ENCODE data around the gene GCN1. TPM values are rescaled to one million over a fixed set of nuclear protein-coding genes. Genes with fewer than 3 reads are reported as not detected.

The GCN1 gene
- total RNA-seq, 1 donor from 2014 or later = 155 TPM

DNA sequence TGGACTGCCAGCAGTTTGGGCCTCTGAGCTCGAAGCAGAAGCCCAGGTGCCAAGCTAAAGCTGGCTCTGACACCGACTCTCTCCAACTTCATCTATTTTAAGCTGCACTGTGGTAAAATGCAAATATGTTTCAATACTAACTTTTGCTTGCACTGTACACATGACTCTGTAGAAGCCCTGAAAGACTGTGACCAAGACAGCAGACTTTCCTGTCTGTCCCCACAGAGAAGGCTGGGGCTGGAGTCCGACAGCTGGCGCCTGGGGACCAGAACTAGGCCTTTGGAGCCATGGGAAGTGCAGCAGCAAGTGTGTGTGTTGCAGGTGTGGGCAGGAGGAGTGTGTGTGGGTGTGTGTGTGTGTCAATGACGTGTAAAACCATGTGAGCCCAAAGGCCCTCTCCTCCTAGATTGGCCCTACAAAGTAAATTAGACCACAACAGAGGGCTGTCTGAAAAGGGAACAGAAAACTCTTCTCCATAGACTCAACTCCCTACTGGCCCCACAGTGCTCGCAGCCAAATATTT is 61.6 kb downstream of the GCN1 start:
- CTCF ChIA-PET = interaction anchor here (1.5 to 1.6 kb wide), 2 partner anchors 13 to 16 kb away, joined by 4 to 6 read pairs; partner anchors contain the start of gene RAB35
- H3K9me3 Mint-ChIP-seq = no peaks in the 10 kb centered on the region
- TF ChIP-seq, protein P1, sequence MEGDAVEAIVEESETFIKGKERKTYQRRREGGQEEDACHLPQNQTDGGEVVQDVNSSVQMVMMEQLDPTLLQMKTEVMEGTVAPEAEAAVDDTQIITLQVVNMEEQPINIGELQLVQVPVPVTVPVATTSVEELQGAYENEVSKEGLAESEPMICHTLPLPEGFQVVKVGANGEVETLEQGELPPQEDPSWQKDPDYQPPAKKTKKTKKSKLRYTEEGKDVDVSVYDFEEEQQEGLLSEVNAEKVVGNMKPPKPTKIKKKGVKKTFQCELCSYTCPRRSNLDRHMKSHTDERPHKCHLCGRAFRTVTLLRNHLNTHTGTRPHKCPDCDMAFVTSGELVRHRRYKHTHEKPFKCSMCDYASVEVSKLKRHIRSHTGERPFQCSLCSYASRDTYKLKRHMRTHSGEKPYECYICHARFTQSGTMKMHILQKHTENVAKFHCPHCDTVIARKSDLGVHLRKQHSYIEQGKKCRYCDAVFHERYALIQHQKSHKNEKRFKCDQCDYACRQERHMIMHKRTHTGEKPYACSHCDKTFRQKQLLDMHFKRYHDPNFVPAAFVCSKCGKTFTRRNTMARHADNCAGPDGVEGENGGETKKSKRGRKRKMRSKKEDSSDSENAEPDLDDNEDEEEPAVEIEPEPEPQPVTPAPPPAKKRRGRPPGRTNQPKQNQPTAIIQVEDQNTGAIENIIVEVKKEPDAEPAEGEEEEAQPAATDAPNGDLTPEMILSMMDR (IDR thresholded peaks at IDR 0.05) = no peak
- H3K4me3 Mint-ChIP-seq = peak overlapping the region; percentile 33
- POLR2A ChIA-PET = interaction anchor here (0.6 to 3.2 kb wide), 9 partner anchors 11 to 158 kb away, joined by 3 to 21 read pairs (median 5); partner anchors contain the start of genes RAB35 and RPLP0
- peak overlapping the region; percentile 80 for H3K27ac Mint-ChIP-seq
- peaks cover 90% of the 10 kb centered on the region for H3K36me3 Mint-ChIP-seq (ENCODE audit: low read depth)
- intact Hi-C loops (cut with micrococcal nuclease) = loop anchor here (1.0 to 2.0 kb wide), 2 partner anchors 14 to 22 kb away; no protein-coding TSS in a partner anchor
- H3K4me1 Mint-ChIP-seq = peaks cover 28% of the 10 kb centered on the region
- DNase-seq = peak; percentile 22
- H3K27me3 Mint-ChIP-seq = no peaks in the 10 kb centered on the region
- peak; percentile 81 for ATAC-seq (ENCODE audit: low read depth)

DNA sequence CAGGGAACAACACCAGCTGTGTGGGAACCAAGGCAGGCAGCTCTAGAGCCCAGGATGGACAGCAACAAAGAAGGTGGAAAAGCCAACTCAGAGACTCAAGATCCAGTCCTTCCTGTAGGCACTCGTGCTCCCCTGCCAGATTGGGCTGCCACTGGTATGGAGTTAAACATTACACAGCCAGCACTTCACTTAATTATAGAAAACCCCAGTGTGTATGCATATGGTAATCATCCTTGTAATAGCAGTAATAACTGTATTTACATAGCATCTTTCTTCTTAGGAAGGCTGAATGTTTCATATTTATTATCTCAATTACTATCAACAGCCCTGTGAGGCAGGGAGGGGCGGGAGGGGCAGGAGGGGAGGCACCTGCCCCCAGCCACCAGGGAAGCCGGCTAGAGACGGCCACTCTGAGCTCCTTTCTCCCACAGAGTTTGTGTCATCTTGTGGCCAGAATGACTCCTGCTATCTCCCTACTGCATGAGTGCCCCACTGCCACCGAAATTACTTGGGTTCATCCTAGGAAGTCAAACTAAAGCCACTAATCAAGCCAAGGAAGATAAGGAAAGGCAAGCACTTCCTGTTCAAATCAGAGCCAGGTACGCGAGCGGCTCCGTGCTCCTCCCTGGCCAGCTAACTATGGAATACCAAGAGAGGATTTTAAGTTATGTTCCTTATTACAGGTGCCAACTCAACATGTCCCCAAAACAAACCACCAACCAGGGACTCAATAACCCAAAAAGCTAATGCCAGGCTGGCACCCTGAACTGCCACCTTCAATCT is 62.3 kb downstream of the GCN1 start:
- no peaks in the 10 kb centered on the region for H3K27me3 Mint-ChIP-seq
- H3K9me3 Mint-ChIP-seq = no peaks in the 10 kb centered on the region
- peaks cover 90% of the 10 kb centered on the region for H3K36me3 Mint-ChIP-seq (ENCODE audit: low read depth)
- ATAC-seq (ENCODE audit: low read depth) (no peak), DNase-seq (no peak)
- ChIA-PET CTCF (interaction anchor here (1.5 to 1.6 kb wide), 2 partner anchors 12 to 16 kb away, joined by 4 to 6 read pairs; partner anchors contain the start of gene RAB35), POLR2A (interaction anchor here (0.6 to 3.2 kb wide), 10 partner anchors 10 to 159 kb away, joined by 3 to 21 read pairs (median 4); partner anchors contain the start of genes RAB35 and RPLP0)
- H3K27ac Mint-ChIP-seq = peak overlapping the region; percentile 80
- peaks cover 28% of the 10 kb centered on the region for H3K4me1 Mint-ChIP-seq
- intact Hi-C loops (cut with micrococcal nuclease) = loop anchor here (2.0 kb wide), 1 partner anchor 21 kb away; no protein-coding TSS in a partner anchor
- H3K4me3 Mint-ChIP-seq = peak overlapping the region; percentile 33
- TF ChIP-seq, protein P1 (IDR thresholded peaks at IDR 0.05) = no peak

DNA sequence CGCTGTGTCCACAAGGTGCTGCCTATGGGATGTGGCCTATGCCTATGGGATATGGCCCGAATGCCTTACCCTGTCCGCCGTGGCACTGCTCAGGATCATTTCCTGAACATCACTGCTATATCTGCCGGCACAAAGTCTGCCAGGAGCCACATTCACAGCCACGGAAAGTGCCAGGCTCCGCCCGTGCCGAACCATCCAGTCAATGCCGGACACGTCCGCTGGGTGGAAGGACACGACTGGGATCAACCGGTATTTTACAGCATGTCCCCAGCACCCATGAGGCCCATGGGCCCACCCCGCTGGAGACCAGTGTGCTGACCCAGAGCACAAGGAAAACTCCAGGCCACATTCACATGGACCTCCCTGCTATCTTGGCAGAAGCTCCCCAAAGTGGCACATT is 63.4 kb downstream of the GCN1 start:
- Mint-ChIP-seq H3K9me3 (no peaks in the 10 kb centered on the region), H3K27me3 (no peaks in the 10 kb centered on the region), H3K4me1 (peaks cover 29% of the 10 kb centered on the region), H3K4me3 (no peak overlapping the region), H3K27ac (no peak overlapping the region), H3K36me3 (ENCODE audit: low read depth) (peaks cover 88% of the 10 kb centered on the region)
- DNase-seq = no peak
- intact Hi-C loops (cut with micrococcal nuclease) = no loop called here
- ChIA-PET POLR2A (interaction anchor here (0.7 to 3.2 kb wide), 3 partner anchors 12 to 70 kb away, joined by 3 to 21 read pairs (median 13); partner anchors contain the start of genes RAB35 and RPLP0), CTCF (interaction anchor here (1.6 kb wide), 1 partner anchor 14 kb away, joined by 4 read pairs; the partner anchor contains the start of gene RAB35)
- ATAC-seq (ENCODE audit: low read depth) = no peak
- TF ChIP-seq, protein P1 (IDR thresholded peaks at IDR 0.05) = no peak

GRCh38 chr12:120130011-120130410 is 64.5 kb downstream of the GCN1 start:
- no peak overlapping the region for H3K4me3 Mint-ChIP-seq
- H3K36me3 Mint-ChIP-seq (ENCODE audit: low read depth) = peaks cover 82% of the 10 kb centered on the region
- no peaks in the 10 kb centered on the region for H3K27me3 Mint-ChIP-seq
- no peak overlapping the region for H3K27ac Mint-ChIP-seq
- H3K9me3 Mint-ChIP-seq = no peaks in the 10 kb centered on the region
- intact Hi-C loops (cut with micrococcal nuclease) = no loop called here
- DNase-seq (no peak), ATAC-seq (ENCODE audit: low read depth) (no peak)
- TF ChIP-seq, protein P1 (IDR thresholded peaks at IDR 0.05) = no peak
- peaks cover 29% of the 10 kb centered on the region for H3K4me1 Mint-ChIP-seq
- POLR2A ChIA-PET = no interaction called here
- CTCF ChIA-PET = no interaction called here

DNA sequence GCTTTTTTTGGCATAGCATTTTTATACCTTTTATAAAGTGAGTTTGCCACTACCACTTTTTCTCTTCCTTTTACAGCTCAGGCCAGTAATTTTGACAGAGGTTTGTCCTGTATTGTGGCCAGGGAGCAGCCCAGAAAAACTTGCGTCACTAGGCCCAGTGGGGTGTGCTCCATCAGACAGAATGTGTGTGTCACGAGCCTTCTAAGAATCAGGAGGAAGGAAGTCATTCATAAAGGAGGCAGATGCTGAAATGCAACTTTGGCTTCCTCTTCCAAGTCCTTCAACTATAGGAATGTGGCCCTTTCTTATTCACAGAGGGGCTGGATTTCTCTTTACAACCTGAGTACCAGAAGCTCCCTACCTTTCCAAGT is 67.9 kb downstream of the GCN1 start:
- Mint-ChIP-seq H3K9me3 (no peaks in the 10 kb centered on the region), H3K27ac (no peak overlapping the region), H3K4me3 (no peak overlapping the region), H3K36me3 (ENCODE audit: low read depth) (peaks cover 50% of the 10 kb centered on the region), H3K4me1 (peaks cover 25% of the 10 kb centered on the region), H3K27me3 (no peaks in the 10 kb centered on the region)
- ATAC-seq (ENCODE audit: low read depth) = no peak
- ChIA-PET CTCF (no interaction called here), POLR2A (no interaction called here)
- DNase-seq = no peak
- TF ChIP-seq, protein P1 (IDR thresholded peaks at IDR 0.05) = no peak
- intact Hi-C loops (cut with micrococcal nuclease) = no loop called here
